ENCODE measurements around the gene ERGIC3.

Gene ERGIC3

GRCh38 chr20:35592339-35592974 is 50.6 kb downstream of the ERGIC3 start:
- no peak for TF ChIP-seq CTCF (IDR thresholded peaks at IDR 0.05; ENCODE audit: low read length, missing control alignments)
- H3K4me3 ChIP-seq (replicated peaks; ENCODE audit: low read depth, low read length): no peak overlapping the region
- DNase-seq (ENCODE audit: low read depth): no peak

GRCh38 chr20:35595456-35595855 is 53.6 kb downstream of the ERGIC3 start:
- H3K4me3 ChIP-seq (replicated peaks; ENCODE audit: low read depth, low read length): no peak overlapping the region
- TF ChIP-seq CTCF (IDR thresholded peaks at IDR 0.05; ENCODE audit: low read length, missing control alignments): no peak
- no peak for DNase-seq (ENCODE audit: low read depth)

- H3K4me3 ChIP-seq (replicated peaks; ENCODE audit: low read depth, low read length): no peak overlapping the region
- no peak for TF ChIP-seq CTCF (IDR thresholded peaks at IDR 0.05; ENCODE audit: low read length, missing control alignments)
- no peak for DNase-seq (ENCODE audit: low read depth)
These were observed 54.0 kb downstream of the ERGIC3 start for GRCh38 chr20:35595901-35596300.

GRCh38 chr20:35597186-35597585 is 55.3 kb downstream of the ERGIC3 start:
- DNase-seq (ENCODE audit: low read depth): no peak
- no peak for TF ChIP-seq CTCF (IDR thresholded peaks at IDR 0.05; ENCODE audit: low read length, missing control alignments)
- H3K4me3 ChIP-seq (replicated peaks; ENCODE audit: low read depth, low read length): no peak overlapping the region

GRCh38 chr20:35598476-35598875 is 56.6 kb downstream of the ERGIC3 start:
- H3K4me3 ChIP-seq (replicated peaks; ENCODE audit: low read depth, low read length): no peak overlapping the region
- no peak for DNase-seq (ENCODE audit: low read depth)
- no peak for TF ChIP-seq CTCF (IDR thresholded peaks at IDR 0.05; ENCODE audit: low read length, missing control alignments)

- H3K4me3 ChIP-seq (replicated peaks; ENCODE audit: low read depth, low read length): no peak overlapping the region
- no peak for TF ChIP-seq CTCF (IDR thresholded peaks at IDR 0.05; ENCODE audit: low read length, missing control alignments)
- DNase-seq (ENCODE audit: low read depth): no peak
These were observed 57.3 kb downstream of the ERGIC3 start for GRCh38 chr20:35598899-35599775.

Measured in fibroblast of pulmonary artery (primary cell).